Daoy (cell line): ENCODE data around the gene SCAMP4. TPM values are rescaled to one million over a fixed set of nuclear protein-coding genes. Genes with fewer than 3 reads are reported as not detected.

Experiments
- DNase-seq: peaks from one replicate; pipeline ENCODE4 v3.0.0-alpha.2; 2015; ENCODE audit warnings: low read depth
- total RNA-seq: library from RNA; depleted of rRNA; stranded (reverse); fragments of >200 nt; shearing (Covaris generic); gene quantifications from 2 replicates; pipeline ENCODE4 v1.2.3, GENCODE V29; 2014

The SCAMP4 gene
- total RNA-seq, 1 experiment from 2014 or later, result 51.6 TPM

- no peak for DNase-seq
Measured at GRCh38 chr19:1912760-1913505, 7.7 kb downstream of the SCAMP4 start.

- no peak for DNase-seq
Measured at GRCh38 chr19:1913781-1914577, 8.8 kb downstream of the SCAMP4 start.

- DNase-seq, result no peak
Measured at GRCh38 chr19:1914826-1915341, 9.7 kb downstream of the SCAMP4 start.

- DNase-seq, result no peak
Measured at GRCh38 chr19:1917146-1917545, 11.9 kb downstream of the SCAMP4 start.

- DNase-seq, result no peak
Measured at GRCh38 chr19:1917926-1918325, 12.7 kb downstream of the SCAMP4 start.

- DNase-seq, result no peak
Measured at GRCh38 chr19:1918975-1919374, 13.8 kb downstream of the SCAMP4 start.

- DNase-seq, result no peak
Measured at GRCh38 chr19:1920644-1921043, 15.4 kb downstream of the SCAMP4 start.

- no peak for DNase-seq
Measured at GRCh38 chr19:1921326-1921725, 16.1 kb downstream of the SCAMP4 start.

GRCh38 chr19:1921825-1922224, 16.6 kb downstream of the SCAMP4 start:
- DNase-seq, result no peak

GRCh38 chr19:1922803-1923202, 17.6 kb downstream of the SCAMP4 start:
- no peak for DNase-seq

GRCh38 chr19:1923319-1923718, 18.1 kb downstream of the SCAMP4 start:
- no peak for DNase-seq

GRCh38 chr19:1924320-1924961, 19.2 kb downstream of the SCAMP4 start:
- DNase-seq, result no peak

GRCh38 chr19:1925544-1925943, 20.3 kb downstream of the SCAMP4 start:
- no peak for DNase-seq

- peak; percentile 78 for DNase-seq
Measured at GRCh38 chr19:1929021-1929742, 24.0 kb downstream of the SCAMP4 start.

GRCh38 chr19:1931445-1931844, 26.2 kb downstream of the SCAMP4 start:
- no peak for DNase-seq

GRCh38 chr19:1932395-1932794, 27.2 kb downstream of the SCAMP4 start:
- DNase-seq, result no peak

GRCh38 chr19:1933244-1933643, 28.0 kb downstream of the SCAMP4 start:
- DNase-seq, result no peak

- no peak for DNase-seq
Measured at GRCh38 chr19:1933942-1934341, 28.7 kb downstream of the SCAMP4 start.

- peak; percentile 30 for DNase-seq
Measured at GRCh38 chr19:1935484-1936208, 30.4 kb downstream of the SCAMP4 start.

GRCh38 chr19:1936430-1936829, 31.2 kb downstream of the SCAMP4 start:
- DNase-seq, result no peak
